GM13976 (cell line): ENCODE results near the gene FXYD7.

ENCODE experiments used
- DNase-seq: peaks from one replicate; pipeline ENCODE4 v3.0.0; 2012; ENCODE audit warnings: low spot score
- CTCF ChIP-seq: IDR thresholded peaks from 2 replicates; pipeline ENCODE4 v1.5.1; 2012; ENCODE audit warnings: borderline replicate concordance, mild to moderate bottlenecking; ENCODE audit not compliant: insufficient read depth; ENCODE audit errors: extremely low read depth, missing control alignments, control extremely low read depth
- in situ Hi-C: fragments of 300-500 bp; cut with MboI; formaldehyde crosslinking; loops from one replicate; pipeline ENCODE4 v1.12.0; 2022; ENCODE audit warnings: low sequenced_read_pairs, mixed read lengths, inconsistent platforms; ENCODE audit not compliant: unreplicated experiment

Gene FXYD7

GRCh38 chr19:35134601-35135242, 8.3 kb upstream of the FXYD7 start, which contains the start of gene LGI4:
TSS of gene LGI4 (minus strand) at chr19:35135059. CDS start at chr19:35134680, 379 bp downstream.
- TF ChIP-seq CTCF: no peak
- DNase-seq: no peak
- in situ Hi-C loops: no loop called here

GRCh38 chr19:35135389-35135909, 7.6 kb upstream of the FXYD7 start:
- peak; percentile 84 for TF ChIP-seq CTCF
- DNase-seq: peak; percentile 92
- in situ Hi-C loops: no loop called here

GRCh38 chr19:35136231-35136630, 6.8 kb upstream of the FXYD7 start:
- no peak for TF ChIP-seq CTCF
- in situ Hi-C loops: no loop called here
- no peak for DNase-seq

GRCh38 chr19:35136977-35137702, 5.9 kb upstream of the FXYD7 start:
- in situ Hi-C loops: no loop called here

GRCh38 chr19:35138305-35138892, 4.7 kb upstream of the FXYD7 start, which contains the start of gene FXYD1:
TSS of gene FXYD1 (plus strand) at chr19:35138824. CDS start at chr19:35140080, 1,256 bp downstream.
- no peak for TF ChIP-seq CTCF
- in situ Hi-C loops: no loop called here
- DNase-seq: no peak

More at GRCh38 chr19:35136977-35137702, 5.9 kb upstream of the FXYD7 start:
- no peak for TF ChIP-seq CTCF
- DNase-seq: no peak

DNA sequence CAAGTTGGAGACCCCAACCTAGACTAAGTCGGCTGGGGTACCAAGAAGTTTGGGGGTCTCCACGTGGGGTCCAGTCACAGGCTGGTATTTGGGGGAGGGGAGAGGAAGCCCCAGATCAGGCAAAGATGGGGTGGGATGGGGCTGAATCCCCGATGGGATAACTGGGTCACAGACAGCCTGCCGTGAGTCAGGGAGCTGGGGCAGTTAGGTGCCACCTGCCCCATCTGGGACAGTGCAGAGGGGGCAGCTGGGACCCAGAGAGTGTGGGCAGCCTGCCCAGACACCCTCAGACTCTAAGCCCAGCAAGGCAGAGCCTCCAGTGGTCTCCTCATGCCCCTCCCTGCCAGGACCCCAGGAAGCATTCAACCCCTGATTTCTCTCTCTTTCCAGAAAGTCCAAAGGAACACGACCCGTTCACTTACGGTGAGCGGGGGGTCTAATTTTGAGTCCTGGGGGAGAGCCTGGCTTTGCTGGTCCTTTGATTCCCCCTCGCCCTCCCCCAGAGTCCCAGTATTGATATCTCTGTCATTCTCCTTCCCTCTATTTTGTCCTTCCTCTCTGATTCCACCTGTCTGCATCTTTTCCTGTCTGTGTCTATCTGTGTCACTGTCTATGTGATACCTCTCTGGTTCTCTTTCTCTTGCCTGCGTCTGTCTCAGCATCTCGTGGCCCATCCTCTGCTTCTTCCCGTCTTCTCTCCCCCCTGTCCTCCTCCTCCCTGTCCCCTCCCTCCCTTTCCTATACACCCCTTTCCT, 2.7 kb upstream of the FXYD7 start:
- no peak for DNase-seq
- in situ Hi-C loops: no loop called here
- no peak for TF ChIP-seq CTCF
